ENCODE measurements around the gene CHP1.
A peak's percentile ranks its signal among the peaks of the same experiment; 100 is the strongest.

The CHP1 gene

GRCh38 chr15:41194444-41194843 is 36.6 kb upstream of the CHP1 start:
- Histone ChIP-seq H3K36me3 (ENCODE audit: insufficient read depth, low read length) (no peaks in the 10 kb centered on the region), H3K4me2 (ENCODE audit: low read depth, low read length, poor library complexity, severe bottlenecking) (no peak overlapping the region), H3K9me3 (ENCODE audit: insufficient read depth, low read depth, low read length) (no peaks in the 10 kb centered on the region), H3K9ac (ENCODE audit: low read depth, low read length, poor library complexity, severe bottlenecking) (no peak overlapping the region), H3K4me3 (ENCODE audit: low read length, poor library complexity, severe bottlenecking) (no peak overlapping the region), H3F3A (ENCODE audit: low read depth) (no peaks in the 10 kb centered on the region), H3K4me1 (ENCODE audit: insufficient read depth, low read length, poor library complexity, severe bottlenecking) (no peaks in the 10 kb centered on the region), H3K9me2 (replicated peaks; ENCODE audit: low read depth, low read length) (no peaks in the 10 kb centered on the region), H4K20me1 (ENCODE audit: insufficient read depth, low read length, poor library complexity, severe bottlenecking) (no peaks in the 10 kb centered on the region), H3K79me2 (ENCODE audit: insufficient read depth, low read length) (no peaks in the 10 kb centered on the region), H2AFZ (ENCODE audit: low read length) (no peak overlapping the region), H3K27me3 (ENCODE audit: insufficient read depth, low read length, poor library complexity, severe bottlenecking) (no peaks in the 10 kb centered on the region)
- TF ChIP-seq EZH2phosphoT487 (IDR thresholded peaks at IDR 0.05; ENCODE audit: borderline replicate concordance) (no peak), CTCF (conservative IDR thresholded peaks at IDR 0.05; ENCODE audit: low read length) (no peak)

GRCh38 chr15:41199470-41199869 is 31.6 kb upstream of the CHP1 start:
- Histone ChIP-seq H3F3A (ENCODE audit: low read depth) (no peaks in the 10 kb centered on the region), H4K20me1 (ENCODE audit: insufficient read depth, low read length, poor library complexity, severe bottlenecking) (no peaks in the 10 kb centered on the region), H3K4me1 (ENCODE audit: insufficient read depth, low read length, poor library complexity, severe bottlenecking) (no peaks in the 10 kb centered on the region), H3K9ac (ENCODE audit: low read depth, low read length, poor library complexity, severe bottlenecking) (no peak overlapping the region), H3K9me3 (ENCODE audit: insufficient read depth, low read depth, low read length) (no peaks in the 10 kb centered on the region), H3K36me3 (ENCODE audit: insufficient read depth, low read length) (no peaks in the 10 kb centered on the region), H3K4me3 (ENCODE audit: low read length, poor library complexity, severe bottlenecking) (no peak overlapping the region), H3K27me3 (ENCODE audit: insufficient read depth, low read length, poor library complexity, severe bottlenecking) (no peaks in the 10 kb centered on the region), H3K4me2 (ENCODE audit: low read depth, low read length, poor library complexity, severe bottlenecking) (no peak overlapping the region), H3K9me2 (replicated peaks; ENCODE audit: low read depth, low read length) (no peaks in the 10 kb centered on the region), H3K79me2 (ENCODE audit: insufficient read depth, low read length) (no peaks in the 10 kb centered on the region), H2AFZ (ENCODE audit: low read length) (no peak overlapping the region)
- TF ChIP-seq EZH2phosphoT487 (IDR thresholded peaks at IDR 0.05; ENCODE audit: borderline replicate concordance), result no peak

GRCh38 chr15:41203395-41203794 is 27.7 kb upstream of the CHP1 start:
- H3K4me1 ChIP-seq (ENCODE audit: insufficient read depth, low read length, poor library complexity, severe bottlenecking), result no peaks in the 10 kb centered on the region
- no peaks in the 10 kb centered on the region for H4K20me1 ChIP-seq (ENCODE audit: insufficient read depth, low read length, poor library complexity, severe bottlenecking)
- no peaks in the 10 kb centered on the region for H3K27me3 ChIP-seq (ENCODE audit: insufficient read depth, low read length, poor library complexity, severe bottlenecking)
- H3K79me2 ChIP-seq (ENCODE audit: insufficient read depth, low read length), result no peaks in the 10 kb centered on the region
- H3K9ac ChIP-seq (ENCODE audit: low read depth, low read length, poor library complexity, severe bottlenecking), result no peak overlapping the region
- no peak overlapping the region for H3K4me3 ChIP-seq (ENCODE audit: low read length, poor library complexity, severe bottlenecking)
- H3K9me2 ChIP-seq (replicated peaks; ENCODE audit: low read depth, low read length), result no peaks in the 10 kb centered on the region
- H3K36me3 ChIP-seq (ENCODE audit: insufficient read depth, low read length), result no peaks in the 10 kb centered on the region
- TF ChIP-seq EZH2phosphoT487 (IDR thresholded peaks at IDR 0.05; ENCODE audit: borderline replicate concordance) (no peak), CTCF (conservative IDR thresholded peaks at IDR 0.05; ENCODE audit: low read length) (no peak)
- H2AFZ ChIP-seq (ENCODE audit: low read length), result no peak overlapping the region
- H3K9me3 ChIP-seq (ENCODE audit: insufficient read depth, low read depth, low read length), result no peaks in the 10 kb centered on the region
- H3K4me2 ChIP-seq (ENCODE audit: low read depth, low read length, poor library complexity, severe bottlenecking), result no peak overlapping the region
- no peaks in the 10 kb centered on the region for H3F3A ChIP-seq (ENCODE audit: low read depth)

- H3K9me2 ChIP-seq (replicated peaks; ENCODE audit: low read depth, low read length), result no peaks in the 10 kb centered on the region
- peak overlapping the region; percentile 16; the same call in 1 of the 2 replicates for H2AFZ ChIP-seq (ENCODE audit: low read length)
- no peaks in the 10 kb centered on the region for H3F3A ChIP-seq (ENCODE audit: low read depth)
- no peaks in the 10 kb centered on the region for H3K9me3 ChIP-seq (ENCODE audit: insufficient read depth, low read depth, low read length)
- no peaks in the 10 kb centered on the region for H3K36me3 ChIP-seq (ENCODE audit: insufficient read depth, low read length)
- H3K79me2 ChIP-seq (ENCODE audit: insufficient read depth, low read length), result no peaks in the 10 kb centered on the region
- no peaks in the 10 kb centered on the region for H3K27me3 ChIP-seq (ENCODE audit: insufficient read depth, low read length, poor library complexity, severe bottlenecking)
- H3K9ac ChIP-seq (ENCODE audit: low read depth, low read length, poor library complexity, severe bottlenecking), result no peak overlapping the region
- TF ChIP-seq EZH2phosphoT487 (IDR thresholded peaks at IDR 0.05; ENCODE audit: borderline replicate concordance) (no peak), CTCF (conservative IDR thresholded peaks at IDR 0.05; ENCODE audit: low read length) (no peak)
- no peaks in the 10 kb centered on the region for H4K20me1 ChIP-seq (ENCODE audit: insufficient read depth, low read length, poor library complexity, severe bottlenecking)
- no peaks in the 10 kb centered on the region for H3K4me1 ChIP-seq (ENCODE audit: insufficient read depth, low read length, poor library complexity, severe bottlenecking)
- H3K4me2 ChIP-seq (ENCODE audit: low read depth, low read length, poor library complexity, severe bottlenecking), result no peak overlapping the region
- H3K4me3 ChIP-seq (ENCODE audit: low read length, poor library complexity, severe bottlenecking), result no peak overlapping the region
Observed at GRCh38 chr15:41205315-41205714, 25.8 kb upstream of the CHP1 start.
